Astrocyte of the spinal cord (primary cell): Measurements from ENCODE around the gene RAB38.

Experiments used
- DNase-seq: peaks from one replicate; pipeline ENCODE4 v3.0.0; 2011; ENCODE audit warnings: low read depth, low spot score
- H3K4me3 ChIP-seq: 2 replicates; pipeline ENCODE4 v1.5.1; 2011; ENCODE audit warnings: low read depth, mild to moderate bottlenecking, low read length, moderate library complexity
- CTCF ChIP-seq: IDR thresholded peaks from 2 replicates; pipeline ENCODE4 v1.5.1; 2012; ENCODE audit warnings: low read depth, mild to moderate bottlenecking, low read length, inconsistent platforms
- in situ Hi-C: cut with HindIII; loops from 2 replicates; pipeline ENCODE4 v1.10.0; 2017; ENCODE audit warnings: low sequenced_read_pairs

The RAB38 gene

GRCh38 chr11:88087337-88087736, 87.9 kb downstream of the RAB38 start:
- in situ Hi-C loops: no loop called here
- no peak overlapping the region for H3K4me3 ChIP-seq
- DNase-seq: no peak
- no peak for TF ChIP-seq CTCF

- no peak for TF ChIP-seq CTCF
- in situ Hi-C loops: no loop called here
- H3K4me3 ChIP-seq: no peak overlapping the region
- no peak for DNase-seq
Measured at GRCh38 chr11:88086297-88086696, 88.9 kb downstream of the RAB38 start.

GRCh38 chr11:88070437-88070836, 104.8 kb downstream of the RAB38 start:
- no peak overlapping the region for H3K4me3 ChIP-seq
- in situ Hi-C loops: no loop called here
- no peak for DNase-seq
- no peak for TF ChIP-seq CTCF

GRCh38 chr11:88068848-88069554, 106.2 kb downstream of the RAB38 start:
- no peak for TF ChIP-seq CTCF
- no peak for DNase-seq
- no peak overlapping the region for H3K4me3 ChIP-seq
- in situ Hi-C loops: no loop called here

GRCh38 chr11:88066090-88066489, 109.2 kb downstream of the RAB38 start:
- no peak overlapping the region for H3K4me3 ChIP-seq
- no peak for DNase-seq
- in situ Hi-C loops: no loop called here
- TF ChIP-seq CTCF: no peak

- TF ChIP-seq CTCF: no peak
- no peak for DNase-seq
- no peak overlapping the region for H3K4me3 ChIP-seq
- in situ Hi-C loops: no loop called here
Measured at GRCh38 chr11:88064097-88064705, 111.0 kb downstream of the RAB38 start.
